ENCODE measurements around the gene TXN2. TPM values are rescaled to one million over a fixed set of nuclear protein-coding genes. Genes with fewer than 3 reads are reported as not detected.
A peak's percentile ranks its signal among the peaks of the same experiment; 100 is the strongest.

Gene TXN2
- total RNA-seq, 1 experiment from 2014 or later: 16.7 TPM

GRCh38 chr22:36486619-36487384 lies 5.4 kb upstream of the TXN2 start:
- DNase-seq (ENCODE audit: low read depth): no peak

GRCh38 chr22:36480941-36481392 lies 473 bp downstream of the TXN2 start:
- no peak for DNase-seq (ENCODE audit: low read depth)

GRCh38 chr22:36478966-36479365 lies 2.5 kb downstream of the TXN2 start:
- no peak for DNase-seq (ENCODE audit: low read depth)

- no peak for DNase-seq (ENCODE audit: low read depth)
Observed at GRCh38 chr22:36475341-36475740, 6.1 kb downstream of the TXN2 start.

GRCh38 chr22:36472689-36473088 lies 8.8 kb downstream of the TXN2 start:
- no peak for DNase-seq (ENCODE audit: low read depth)

- DNase-seq (ENCODE audit: low read depth): peak; percentile 79
Observed at GRCh38 chr22:36471341-36471821, 10.1 kb downstream of the TXN2 start.

- DNase-seq (ENCODE audit: low read depth): no peak
Observed at GRCh38 chr22:36470994-36471331, 10.5 kb downstream of the TXN2 start.

- peak; percentile 83 for DNase-seq (ENCODE audit: low read depth)
Observed at GRCh38 chr22:36470162-36470993, 11.1 kb downstream of the TXN2 start.

- peak; percentile 58 for DNase-seq (ENCODE audit: low read depth)
Observed at GRCh38 chr22:36469094-36469710, 12.2 kb downstream of the TXN2 start.

- DNase-seq (ENCODE audit: low read depth): peak; percentile 97
Observed at GRCh38 chr22:36467946-36468345, 13.5 kb downstream of the TXN2 start.

- peak; percentile 95 for DNase-seq (ENCODE audit: low read depth)
Observed at GRCh38 chr22:36467042-36467810, 14.2 kb downstream of the TXN2 start.

- no peak for DNase-seq (ENCODE audit: low read depth)
Observed at GRCh38 chr22:36466258-36466657, 15.2 kb downstream of the TXN2 start.

GRCh38 chr22:36465232-36466021 lies 16.0 kb downstream of the TXN2 start:
- peak; percentile 96 for DNase-seq (ENCODE audit: low read depth)

- no peak for DNase-seq (ENCODE audit: low read depth)
Observed at GRCh38 chr22:36464715-36465231, 16.7 kb downstream of the TXN2 start.

GRCh38 chr22:36463783-36464184 lies 17.7 kb downstream of the TXN2 start:
- DNase-seq (ENCODE audit: low read depth): no peak

GRCh38 chr22:36461665-36462649 lies 19.5 kb downstream of the TXN2 start:
- DNase-seq (ENCODE audit: low read depth): peak; percentile 97

GRCh38 chr22:36460202-36460601 lies 21.2 kb downstream of the TXN2 start:
- no peak for DNase-seq (ENCODE audit: low read depth)

GRCh38 chr22:36457688-36458450 lies 23.6 kb downstream of the TXN2 start:
- peak; percentile 68 for DNase-seq (ENCODE audit: low read depth)

GRCh38 chr22:36456464-36456845 lies 25.0 kb downstream of the TXN2 start:
- no peak for DNase-seq (ENCODE audit: low read depth)

All from M059J (cell line).